Psoas muscle (tissue), 8 donors: Measurements from ENCODE around the gene GNB4. TPM values are rescaled to one million over a fixed set of nuclear protein-coding genes. Genes with fewer than 3 reads are reported as not detected.

Experiments
- ATAC-seq, 4 donors: fragments of 200-7000 bp; cut with Tn5 transposase; one replicate each; pipeline ENCODE4 v1.9.1; 2020; ENCODE audit warnings: moderate library complexity in 3 of 4, mild to moderate bottlenecking in 2 of 4
- DNase-seq, 2 donors: peaks; one replicate each; pipeline ENCODE4 v3.0.0-alpha.2; 2020
- H3K27ac ChIP-seq: fragments of 200-600 bp; one replicate; pipeline ENCODE4 v1.8.0; 2022
- H3K27me3 ChIP-seq, 3 donors: fragments of 200-600 bp in 1 of 3; one replicate each; pipeline versions ENCODE4 v1.6.1 to v1.8.0; 2013 to 2022; ENCODE audit warnings: low read length in 2 of 3, mild to moderate bottlenecking in 2 of 3, moderate library complexity in 1 of 3; ENCODE audit not compliant: insufficient read depth in 3 of 3
- H3K36me3 ChIP-seq, 2 donors: fragments of 200-600 bp in 1 of 2; one replicate each; pipeline versions ENCODE4 v1.6.1 to v1.8.0; 2013 to 2022; ENCODE audit warnings: low read depth in 1 of 2, mild to moderate bottlenecking in 1 of 2, moderate library complexity in 1 of 2; ENCODE audit not compliant: insufficient read depth in 1 of 2
- H3K4me1 ChIP-seq: fragments of 200-600 bp; one replicate; pipeline ENCODE4 v1.8.0; 2022
- H3K4me3 ChIP-seq: fragments of 200-600 bp; one replicate; pipeline ENCODE4 v1.8.0; 2022; ENCODE audit warnings: mild to moderate bottlenecking
- H3K9me3 ChIP-seq: fragments of 200-600 bp; one replicate; pipeline ENCODE4 v1.8.0; 2022
- WGBS, 3 donors: extraction: QIAGEN DNeasy Blood & Tissue Kit; methylation state at CpG; one replicate each; pipeline versions ENCODE4 v1.1.6 to v1.1.7; 2013; 5-methylcytosine and 5-hydroxymethylcytosine counted together
- intact Hi-C, 2 donors: fragments of 100-400 bp; cut with DNase I; formaldehyde crosslinking; loops; one replicate each; pipeline versions ENCODE4 v1.11.0 to v1.14.2; 2022
- polyA plus RNA-seq, 3 donors: library from polyadenylated mRNA; stranded (reverse); fragments of 200-250 nt; gene quantifications; one replicate each; pipeline ENCODE4 v1.2.3, GENCODE V29; 2013
- total RNA-seq, 4 donors: library from RNA; stranded (reverse); fragmentation: NEBNext Ultra II Directional in 2 of 4; extraction: Animal tissue kit (Norgen Biotek cat#: 25700) in 2 of 4; gene quantifications; one replicate each; pipeline versions ENCODE4 v1.2.1 to v1.2.4, GENCODE V29; 2021 to 2023
- TF ChIP-seq, protein P1 (sequence below): fragments of 200-600 bp; IDR thresholded peaks from one replicate; pipeline ENCODE4 v1.8.0; 2022; ENCODE audit warnings: antibody characterized with exemption
- donor health status: healthy with polysubstance abuse.
- donor health status: DM: no; HTN: no; CAD: no; lungs with moderate emphysema.
- donor health status: Bipolar disorder and iron deficiency.
- donor health status: healthy.
- donor health status: DM: yes; HTN: yes; CAD: no.
- donor health status: DM: no; HTN: no; CAD: no.
- donor health status: DM: no; HTN: no; CAD: no.
- donor health status: DM: yes; HTN: yes; CAD: no.

The GNB4 gene
- total and polyA plus RNA-seq, 7 donors = 0.83 to 6.5 (median 2.9) TPM

DNA sequence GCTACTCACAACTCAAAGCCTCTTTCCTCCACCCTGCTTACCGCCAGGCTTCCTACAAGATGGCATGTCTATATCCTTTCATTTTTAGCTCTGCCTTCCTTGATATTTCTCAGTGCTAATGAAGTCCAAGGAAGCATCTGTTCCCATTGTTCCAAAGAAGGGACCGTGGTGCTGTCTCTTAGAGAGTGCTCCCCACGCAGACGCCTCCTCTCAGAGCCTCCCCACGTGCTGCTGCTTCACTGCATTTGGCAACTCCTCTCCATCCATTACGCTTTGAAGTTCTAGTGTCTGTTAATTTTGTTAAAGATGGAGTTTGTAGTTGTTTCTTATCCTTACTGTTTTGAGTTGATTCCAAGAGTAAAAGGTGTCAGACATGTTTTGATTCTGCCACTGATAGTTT is 26.2 kb downstream of the GNB4 start:
- Histone ChIP-seq H3K9me3 (no peaks in the 10 kb centered on the region), H3K4me3 (no peak overlapping the region), H3K27me3 (no peaks in the 10 kb centered on the region), H3K4me1 (no peaks in the 10 kb centered on the region), H3K36me3 (peaks cover 0 to 11% of the 10 kb centered on the region in 2 donors), H3K27ac (no peak overlapping the region)
- intact Hi-C loops = loop anchor here in 1 of 2 donors (10.0 kb wide), 1 partner anchor 130 kb away; no protein-coding TSS in a partner anchor
- DNase-seq = no peak
- no peak for ATAC-seq
- 86 to 91% (median 88%) methylated on average over 6 of the region's 6 CpGs for WGBS, 3 donors
- TF ChIP-seq, protein P1, sequence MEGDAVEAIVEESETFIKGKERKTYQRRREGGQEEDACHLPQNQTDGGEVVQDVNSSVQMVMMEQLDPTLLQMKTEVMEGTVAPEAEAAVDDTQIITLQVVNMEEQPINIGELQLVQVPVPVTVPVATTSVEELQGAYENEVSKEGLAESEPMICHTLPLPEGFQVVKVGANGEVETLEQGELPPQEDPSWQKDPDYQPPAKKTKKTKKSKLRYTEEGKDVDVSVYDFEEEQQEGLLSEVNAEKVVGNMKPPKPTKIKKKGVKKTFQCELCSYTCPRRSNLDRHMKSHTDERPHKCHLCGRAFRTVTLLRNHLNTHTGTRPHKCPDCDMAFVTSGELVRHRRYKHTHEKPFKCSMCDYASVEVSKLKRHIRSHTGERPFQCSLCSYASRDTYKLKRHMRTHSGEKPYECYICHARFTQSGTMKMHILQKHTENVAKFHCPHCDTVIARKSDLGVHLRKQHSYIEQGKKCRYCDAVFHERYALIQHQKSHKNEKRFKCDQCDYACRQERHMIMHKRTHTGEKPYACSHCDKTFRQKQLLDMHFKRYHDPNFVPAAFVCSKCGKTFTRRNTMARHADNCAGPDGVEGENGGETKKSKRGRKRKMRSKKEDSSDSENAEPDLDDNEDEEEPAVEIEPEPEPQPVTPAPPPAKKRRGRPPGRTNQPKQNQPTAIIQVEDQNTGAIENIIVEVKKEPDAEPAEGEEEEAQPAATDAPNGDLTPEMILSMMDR = no peak

DNA sequence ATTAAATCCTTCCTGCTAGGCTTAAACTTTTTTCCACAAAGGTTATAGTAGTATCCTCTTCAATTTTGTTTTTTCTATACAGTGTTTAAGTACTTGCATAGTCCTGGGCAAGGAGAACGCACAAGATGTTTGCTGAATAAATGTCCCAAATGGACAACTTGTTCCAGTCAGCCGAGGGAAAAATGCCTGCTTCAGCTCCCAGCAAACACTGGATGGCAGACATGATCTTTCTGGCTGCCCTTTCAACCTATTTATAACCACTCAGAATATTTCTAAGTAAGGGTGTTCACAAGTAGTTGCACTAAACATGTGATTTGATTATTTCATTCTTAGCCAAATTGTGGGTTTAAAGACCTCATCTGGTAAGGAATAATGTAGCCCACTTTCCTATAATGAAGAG is 29.8 kb downstream of the GNB4 start:
- no peak for DNase-seq

DNA sequence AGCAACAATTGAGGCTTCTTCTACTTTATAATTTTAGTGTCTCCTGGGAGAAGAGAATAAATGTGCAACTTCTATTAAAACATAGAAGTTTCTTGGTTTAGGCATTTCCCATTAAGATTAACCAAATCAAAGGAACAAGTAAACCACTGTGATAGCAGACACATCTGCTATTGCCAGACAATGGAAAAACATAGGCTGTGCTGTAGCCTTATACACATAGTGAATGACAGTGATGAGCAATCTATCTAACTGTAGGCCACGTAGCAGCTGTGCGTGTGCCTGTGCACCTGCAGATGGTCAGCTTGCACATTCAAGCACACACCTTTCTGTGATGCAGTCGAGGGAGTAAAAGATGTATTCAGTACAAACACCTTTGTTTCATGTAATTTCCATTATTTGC is 32.7 kb downstream of the GNB4 start:
- ATAC-seq (no peak), DNase-seq (no peak)
- H3K4me1 ChIP-seq = no peaks in the 10 kb centered on the region
- 89 to 92% (median 91%) methylated on average over 3 of the region's 3 CpGs for WGBS, 3 donors
- intact Hi-C loops = loop anchor here in 1 of 2 donors (5.0 kb wide), 1 partner anchor 139 kb away; no protein-coding TSS in a partner anchor
- no peak overlapping the region for H3K27ac ChIP-seq
- no peaks in the 10 kb centered on the region for H3K9me3 ChIP-seq
- no peak overlapping the region for H3K4me3 ChIP-seq
- TF ChIP-seq, protein P1 = no peak
- no peaks in the 10 kb centered on the region for H3K27me3 ChIP-seq
- peaks cover 0 to 23% of the 10 kb centered on the region in 2 donors for H3K36me3 ChIP-seq

More for the DNA sequence above, 29.8 kb downstream of the GNB4 start:
- ATAC-seq = peak in 1 of 4 donors; percentile 67
- no peaks in the 10 kb centered on the region for H3K9me3 ChIP-seq
- H3K27ac ChIP-seq = no peak overlapping the region
- intact Hi-C loops = loop anchor here in 1 of 2 donors (10.0 kb wide), 1 partner anchor 133 kb away; no protein-coding TSS in a partner anchor
- peaks cover 0 to 34% of the 10 kb centered on the region in 2 donors for H3K36me3 ChIP-seq
- no peaks in the 10 kb centered on the region for H3K27me3 ChIP-seq
- TF ChIP-seq, protein P1 = peak; percentile 38
- WGBS, 3 donors = 7 to 14% (median 9%) methylated on average over 2 of the region's 2 CpGs
- H3K4me1 ChIP-seq = no peaks in the 10 kb centered on the region
- no peak overlapping the region for H3K4me3 ChIP-seq

DNA sequence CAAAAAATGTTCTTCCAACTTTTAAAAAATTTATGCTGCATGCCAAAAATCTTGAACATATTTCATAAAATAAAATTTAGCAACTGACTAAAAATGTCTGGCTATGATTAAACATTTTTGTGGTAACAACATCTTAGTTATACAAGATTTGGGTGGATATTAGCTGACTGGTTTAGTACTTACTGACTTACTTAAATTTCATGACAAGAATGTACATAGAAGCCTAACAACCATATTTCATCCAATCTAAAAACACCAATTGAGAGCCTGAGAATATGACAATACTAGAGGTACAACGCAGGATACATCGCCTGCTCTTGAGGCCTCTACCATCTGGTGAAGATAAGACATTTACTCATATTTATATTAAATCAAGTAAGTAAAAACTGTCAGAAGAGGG is 34.6 kb downstream of the GNB4 start:
- no peaks in the 10 kb centered on the region for H3K27me3 ChIP-seq
- TF ChIP-seq, protein P1 = no peak
- intact Hi-C loops = loop anchor here in 1 of 2 donors (5.0 kb wide), 1 partner anchor 141 kb away; no protein-coding TSS in a partner anchor
- no peaks in the 10 kb centered on the region for H3K9me3 ChIP-seq
- H3K4me3 ChIP-seq = no peak overlapping the region
- WGBS, 3 donors = 91 to 95% (median 92%) methylated on average over 2 of the region's 2 CpGs
- H3K27ac ChIP-seq = no peak overlapping the region
- H3K36me3 ChIP-seq = peaks cover 0 to 23% of the 10 kb centered on the region in 2 donors
- no peak for DNase-seq
- ATAC-seq = no peak
- no peaks in the 10 kb centered on the region for H3K4me1 ChIP-seq

DNA sequence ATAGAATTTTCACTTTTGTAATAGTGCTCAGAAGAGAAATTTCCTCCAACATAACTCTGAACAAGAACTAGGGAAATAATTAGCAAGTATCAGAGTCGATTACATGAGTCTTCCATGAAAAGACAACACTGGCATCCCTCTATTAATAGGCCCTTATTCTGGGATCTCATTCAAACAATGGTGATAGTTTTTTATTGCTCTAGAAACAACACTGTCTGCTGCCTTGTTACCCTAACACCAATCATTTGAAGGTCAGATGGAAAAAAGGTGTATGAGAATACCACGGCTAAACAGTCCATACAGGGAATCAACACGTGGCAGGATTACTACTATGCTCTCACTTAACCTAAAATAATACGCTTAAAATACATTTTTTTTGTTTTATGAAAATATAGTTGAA is 35.9 kb downstream of the GNB4 start:
- 57 to 66% (median 57%) methylated on average over 4 of the region's 4 CpGs for WGBS, 3 donors
- no peaks in the 10 kb centered on the region for H3K9me3 ChIP-seq
- no peaks in the 10 kb centered on the region for H3K4me1 ChIP-seq
- no peak overlapping the region for H3K27ac ChIP-seq
- TF ChIP-seq, protein P1 = no peak
- DNase-seq = no peak
- H3K27me3 ChIP-seq = no peaks in the 10 kb centered on the region
- no peak overlapping the region for H3K4me3 ChIP-seq
- intact Hi-C loops = loop anchor here in 1 of 2 donors (5.0 kb wide), 1 partner anchor 142 kb away; no protein-coding TSS in a partner anchor
- H3K36me3 ChIP-seq = peaks cover 0 to 23% of the 10 kb centered on the region in 2 donors
- ATAC-seq = no peak
